ENCODE measurements around the gene ZNF488.

GRCh38 chr10:47320812-47321211 is 63.3 kb downstream of the ZNF488 start:
- TF ChIP-seq CTCF (IDR thresholded peaks at IDR 0.05; ENCODE audit: low read depth, low read length, poor library complexity, severe bottlenecking) (no peak), EZH2phosphoT487 (IDR thresholded peaks at IDR 0.05; ENCODE audit: borderline replicate concordance, low read length) (no peak)
